Immature natural killer cell (primary cell): Measurements from ENCODE around the gene NHLRC2. TPM values are rescaled to one million over a fixed set of nuclear protein-coding genes. Genes with fewer than 3 reads are reported as not detected.
A peak's percentile ranks its signal among the peaks of the same experiment; 100 is the strongest.
"Not testable (repeated sequence)": the region's sequence is repeated elsewhere in the genome, so short reads cannot be mapped to it uniquely, and the experiment has no call there.

ENCODE experiments used
- DNase-seq, 3 donors: peaks; one replicate each; pipeline ENCODE4 v3.0.0; 2022; ENCODE audit warnings: mixed read lengths in 1 of 3
- H3K27ac Mint-ChIP-seq, 6 donors: one replicate each; pipeline ENCODE4 v1.8.0; 2020; ENCODE audit warnings: mixed read lengths in 6 of 6, mild to moderate bottlenecking in 5 of 6, inconsistent platforms in 4 of 6, moderate library complexity in 3 of 6
- H3K27me3 Mint-ChIP-seq, 3 donors: one replicate each; pipeline ENCODE4 v1.8.0; 2020 to 2021; ENCODE audit warnings: low read depth in 3 of 3, mild to moderate bottlenecking in 3 of 3, mixed read lengths in 3 of 3, moderate library complexity in 3 of 3, inconsistent platforms in 1 of 3
- H3K36me3 Mint-ChIP-seq, 3 donors: one replicate each; pipeline ENCODE4 v1.8.0; 2020; ENCODE audit warnings: mixed read lengths in 3 of 3, inconsistent platforms in 2 of 3, mild to moderate bottlenecking in 2 of 3
- H3K4me1 Mint-ChIP-seq, 2 donors: one replicate each; pipeline ENCODE4 v1.8.0; 2020; ENCODE audit warnings: inconsistent platforms in 2 of 2, mild to moderate bottlenecking in 2 of 2, mixed read lengths in 2 of 2, moderate library complexity in 1 of 2
- H3K4me3 Mint-ChIP-seq, 5 donors: one replicate each; pipeline ENCODE4 v1.8.0; 2020; ENCODE audit warnings: mild to moderate bottlenecking in 5 of 5, mixed read lengths in 5 of 5, inconsistent platforms in 3 of 5, moderate library complexity in 3 of 5
- H3K9me3 Mint-ChIP-seq, 6 donors: one replicate each; pipeline ENCODE4 v1.8.0; 2020; ENCODE audit warnings: mild to moderate bottlenecking in 6 of 6, mixed read lengths in 6 of 6, inconsistent platforms in 4 of 6, moderate library complexity in 3 of 6
- polyA plus RNA-seq, 3 donors: library from polyadenylated mRNA; unstranded; fragments of 300-500 nt; fragmentation: Illumina TruSeq; gene quantifications; one replicate each; pipeline ENCODE4 v1.2.3, GENCODE V29; 2021

NHLRC2 gene
- polyA plus RNA-seq, 3 donors from 2014 or later = 8.9 to 11.3 (median 10.2) TPM

DNA sequence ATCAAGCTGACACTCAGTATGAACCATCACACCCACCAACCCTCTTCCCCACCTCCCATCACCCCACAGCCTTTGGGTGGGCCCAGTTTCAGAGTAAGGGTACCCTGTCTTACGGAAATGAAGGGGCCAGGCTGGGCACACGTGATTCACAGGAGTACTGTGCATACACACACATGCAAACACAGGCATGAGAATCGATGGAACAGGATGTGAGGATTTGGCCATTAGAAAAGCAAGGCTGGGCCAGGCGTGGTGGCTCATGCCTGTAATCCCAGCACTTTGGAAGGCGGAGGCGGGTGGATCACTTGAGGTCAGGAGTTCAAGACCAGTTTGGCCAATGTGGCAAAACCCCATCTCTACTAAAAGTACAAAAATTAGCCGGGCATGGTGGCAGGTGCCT, 88.7 kb downstream of the NHLRC2 start:
- DNase-seq, H3K36me3 Mint-ChIP-seq, H3K27ac Mint-ChIP-seq, H3K4me3 Mint-ChIP-seq, H3K4me1 Mint-ChIP-seq, H3K9me3 Mint-ChIP-seq: not testable (repeated sequence)
- H3K27me3 Mint-ChIP-seq = peaks cover 3 to 13% (median 3%) of the 10 kb centered on the region in 3 donors

DNA sequence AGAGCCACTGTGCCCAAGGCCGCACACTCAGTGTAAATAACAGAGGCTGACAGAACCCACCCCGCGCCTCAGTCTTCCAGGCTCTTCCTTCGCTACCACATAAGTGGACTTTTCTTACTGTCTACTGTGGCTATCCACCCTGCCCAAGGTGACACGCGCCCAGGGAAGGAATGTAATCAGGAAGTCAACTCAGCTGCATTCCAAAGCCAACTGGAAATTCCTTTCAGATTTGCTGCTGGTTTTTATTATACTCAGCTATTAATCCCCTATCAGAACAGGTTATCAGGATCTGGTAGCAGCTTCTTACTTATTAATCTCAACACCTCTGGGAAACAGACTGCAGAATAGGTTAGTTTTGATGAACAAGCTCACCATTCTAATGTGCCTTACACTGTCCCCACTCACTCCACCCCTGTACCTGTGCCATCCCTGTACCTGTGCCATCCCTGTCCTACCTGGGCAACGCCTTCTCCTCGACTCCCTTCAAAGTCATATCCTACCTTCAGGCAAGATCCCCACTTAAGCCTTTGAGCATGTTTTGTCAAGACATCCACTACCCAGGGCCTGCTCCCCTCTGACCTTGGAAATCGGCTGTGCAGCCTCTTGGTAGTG, 90.7 kb downstream of the NHLRC2 start:
- Mint-ChIP-seq H3K4me1 (peaks cover 4 to 5% of the 10 kb centered on the region in 2 donors), H3K4me3 (no peak overlapping the region), H3K27me3 (peaks cover 3 to 6% (median 3%) of the 10 kb centered on the region in 3 donors), H3K9me3 (no peaks in the 10 kb centered on the region), H3K36me3 (no peaks in the 10 kb centered on the region), H3K27ac (no peak overlapping the region)
- DNase-seq = no peak

DNA sequence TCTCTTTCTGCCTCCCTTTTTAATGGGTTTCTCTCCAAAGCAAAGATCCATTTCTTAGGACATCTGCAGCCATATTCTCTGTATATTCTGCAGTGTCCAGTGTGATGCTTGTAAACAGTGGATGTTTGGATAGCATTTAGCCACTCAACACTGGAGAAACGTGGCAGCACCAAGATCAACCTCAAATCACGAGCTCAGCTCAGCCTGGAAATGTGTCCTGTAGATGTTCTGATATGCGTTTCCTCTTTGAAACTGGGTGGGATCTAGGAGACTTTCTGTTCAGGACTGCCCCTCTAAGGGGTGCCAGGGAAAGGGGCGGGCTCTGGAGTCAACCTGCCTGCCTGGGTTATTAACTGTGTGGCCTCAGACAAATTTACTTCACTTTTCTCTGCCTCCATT, 91.2 kb downstream of the NHLRC2 start:
- H3K27ac Mint-ChIP-seq = no peak overlapping the region
- no peak for DNase-seq
- peaks cover 4 to 5% of the 10 kb centered on the region in 2 donors for H3K4me1 Mint-ChIP-seq
- H3K4me3 Mint-ChIP-seq = no peak overlapping the region
- H3K36me3 Mint-ChIP-seq = peaks cover 0 to 4% (median 0%) of the 10 kb centered on the region in 3 donors
- H3K27me3 Mint-ChIP-seq = peaks cover 0 to 6% (median 3%) of the 10 kb centered on the region in 3 donors
- H3K9me3 Mint-ChIP-seq = no peaks in the 10 kb centered on the region

DNA sequence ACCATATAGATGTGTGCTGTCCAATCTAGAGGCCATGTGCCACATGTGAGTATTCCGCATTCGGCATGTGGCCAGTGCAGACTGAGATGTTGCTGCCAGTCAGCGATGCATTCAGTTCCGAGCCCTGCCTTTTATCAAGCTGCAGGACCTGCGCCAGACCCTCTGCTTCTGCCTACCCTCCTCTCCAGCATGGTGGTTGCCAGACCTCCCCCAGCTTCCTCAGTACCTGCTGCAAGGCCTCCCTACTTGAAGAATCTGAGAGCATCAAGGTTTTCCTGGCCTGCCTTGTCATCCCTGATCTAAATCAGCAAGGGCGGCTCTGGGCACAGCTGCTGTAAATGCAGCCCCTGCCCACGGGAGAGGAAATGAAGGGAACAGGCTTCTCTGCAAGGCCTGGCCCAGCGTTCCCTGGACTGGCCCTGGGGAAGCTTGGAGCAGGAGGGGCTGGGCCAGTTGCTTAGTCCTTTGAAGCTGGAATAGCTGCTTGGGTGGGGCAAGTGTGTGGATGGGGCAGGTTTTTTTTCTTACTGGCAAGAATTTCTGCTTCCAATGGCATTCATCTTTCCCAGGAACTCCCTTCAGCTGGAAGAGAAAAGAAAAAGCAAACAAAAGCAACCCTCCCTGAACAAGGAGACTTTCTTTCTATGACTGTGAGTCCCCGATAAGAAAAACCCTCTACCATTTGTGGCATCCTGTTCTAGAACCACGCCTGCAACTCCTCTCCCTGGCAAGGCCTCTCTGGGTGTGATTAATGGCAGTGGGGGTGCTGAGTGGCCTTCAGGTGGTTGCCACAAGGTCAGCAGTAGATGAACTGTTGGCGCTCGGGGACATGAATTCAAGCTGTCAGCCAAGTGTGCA, 93.0 kb downstream of the NHLRC2 start:
- Mint-ChIP-seq H3K9me3 (no peaks in the 10 kb centered on the region), H3K36me3 (peaks cover 0 to 4% (median 0%) of the 10 kb centered on the region in 3 donors), H3K27ac (no peak overlapping the region), H3K27me3 (peaks cover 0 to 3% (median 0%) of the 10 kb centered on the region in 3 donors), H3K4me1 (peaks cover 4 to 5% of the 10 kb centered on the region in 2 donors), H3K4me3 (no peak overlapping the region)
- no peak for DNase-seq

DNA sequence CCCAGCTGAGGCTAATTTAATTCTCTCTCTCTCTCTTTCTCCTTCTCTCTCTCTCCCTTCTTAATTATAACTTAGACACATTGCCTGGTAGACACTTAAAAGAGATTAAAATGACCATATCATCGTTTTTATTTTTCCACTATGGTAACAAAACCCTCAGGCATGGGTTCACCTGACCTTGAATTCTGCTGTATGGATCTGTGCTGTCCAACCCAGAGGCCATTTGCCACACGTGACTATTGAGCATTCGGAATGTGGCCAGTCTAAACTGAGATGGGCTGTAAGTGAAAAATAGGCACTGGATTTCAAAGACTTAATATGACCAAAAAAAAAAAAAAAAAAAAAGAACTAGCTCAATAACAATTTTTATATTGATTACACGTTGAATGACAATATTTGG, 93.6 kb downstream of the NHLRC2 start:
- DNase-seq = no peak
- Mint-ChIP-seq H3K4me3 (no peak overlapping the region), H3K36me3 (peaks cover 0 to 4% (median 0%) of the 10 kb centered on the region in 3 donors), H3K27me3 (peaks cover 0 to 3% (median 0%) of the 10 kb centered on the region in 3 donors), H3K4me1 (peaks cover 4 to 5% of the 10 kb centered on the region in 2 donors), H3K9me3 (no peaks in the 10 kb centered on the region), H3K27ac (no peak overlapping the region)

DNA sequence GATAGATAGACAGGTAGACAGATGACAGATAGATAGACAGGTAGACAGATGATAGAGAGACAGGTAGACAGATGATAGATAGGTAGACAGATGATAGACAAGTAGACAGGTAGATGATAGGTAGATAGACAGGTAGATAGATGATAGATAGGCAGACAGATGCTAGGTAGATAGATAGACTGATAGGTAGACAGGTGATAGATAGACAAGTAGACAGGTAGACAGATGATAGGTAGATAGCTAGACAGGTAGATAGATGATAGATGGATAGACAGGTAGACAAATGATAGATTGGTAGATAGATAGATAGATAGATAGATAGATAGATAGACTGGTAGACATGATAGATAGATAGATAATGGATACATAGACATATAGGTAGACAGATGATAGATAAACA, 95.8 kb downstream of the NHLRC2 start:
- H3K9me3 Mint-ChIP-seq = no peaks in the 10 kb centered on the region
- DNase-seq = no peak
- H3K27me3 Mint-ChIP-seq = peaks cover 0 to 3% (median 2%) of the 10 kb centered on the region in 3 donors
- no peak overlapping the region for H3K4me3 Mint-ChIP-seq
- H3K36me3 Mint-ChIP-seq = peaks cover 0 to 4% (median 0%) of the 10 kb centered on the region in 3 donors
- no peak overlapping the region for H3K27ac Mint-ChIP-seq
- H3K4me1 Mint-ChIP-seq = peaks cover 4 to 5% of the 10 kb centered on the region in 2 donors

DNA sequence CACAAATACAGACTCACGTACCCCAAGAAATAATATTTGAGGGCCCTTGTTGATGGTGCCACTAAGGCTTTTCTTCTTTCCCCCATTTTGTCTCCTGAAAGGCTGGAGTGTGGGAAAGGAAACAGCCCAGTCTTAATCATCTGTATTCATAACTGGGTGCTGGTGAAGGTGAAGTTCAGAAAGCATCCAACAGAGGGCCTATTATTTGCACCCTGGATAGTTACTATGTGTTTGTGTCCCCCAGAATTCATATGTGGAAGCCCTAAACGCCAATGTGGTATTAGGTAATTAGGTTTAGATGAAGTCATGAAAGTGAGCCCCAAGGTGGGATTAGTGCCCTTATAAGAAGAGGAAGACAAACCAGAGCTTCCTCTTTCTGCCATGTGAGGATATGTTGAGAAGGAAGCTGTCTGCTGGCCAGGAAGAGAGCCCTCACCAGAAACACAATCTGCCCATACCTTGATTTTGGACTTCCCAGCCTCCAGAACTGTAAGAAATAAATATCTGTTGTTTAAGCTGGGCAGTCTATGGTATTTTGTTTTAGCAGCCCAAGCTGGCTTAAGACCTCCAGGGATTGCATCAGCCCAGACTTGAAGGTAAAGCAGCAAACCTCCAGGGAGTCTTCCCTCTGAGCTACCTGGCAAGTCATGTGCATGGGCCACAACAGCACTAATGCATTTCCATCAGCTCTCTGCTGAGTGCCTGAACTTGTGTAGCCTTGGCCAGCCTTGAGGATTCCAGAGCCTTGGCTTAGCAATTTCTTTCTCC, 99.2 kb downstream of the NHLRC2 start:
- Mint-ChIP-seq H3K4me1 (no peaks in the 10 kb centered on the region), H3K9me3 (no peaks in the 10 kb centered on the region), H3K36me3 (peaks cover 0 to 4% (median 0%) of the 10 kb centered on the region in 3 donors), H3K27me3 (peaks cover 0 to 6% (median 4%) of the 10 kb centered on the region in 3 donors), H3K27ac (no peak overlapping the region), H3K4me3 (no peak overlapping the region)
- peak; percentile 3 to 16 (median 4) for DNase-seq

DNA sequence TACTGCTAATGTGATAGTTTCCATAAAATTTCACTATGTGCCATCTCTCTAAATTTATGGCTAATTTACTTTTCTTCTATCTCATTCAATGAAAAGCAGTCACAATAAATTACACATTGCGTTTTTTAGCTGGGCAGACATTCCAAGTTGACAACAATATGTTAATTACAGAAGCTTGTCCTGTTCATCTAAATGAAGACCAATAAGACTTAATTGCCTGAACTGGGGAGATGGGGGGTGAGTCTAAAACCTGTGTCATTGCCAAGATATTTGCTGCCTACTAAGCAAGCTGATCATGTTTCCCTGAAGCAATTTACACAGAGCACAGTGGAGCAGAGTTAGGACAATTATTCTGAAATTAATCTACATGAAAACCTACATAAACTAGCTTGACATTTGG, 99.9 kb downstream of the NHLRC2 start:
- Mint-ChIP-seq H3K4me3 (no peak overlapping the region), H3K27ac (no peak overlapping the region), H3K9me3 (no peaks in the 10 kb centered on the region), H3K36me3 (peaks cover 0 to 4% (median 0%) of the 10 kb centered on the region in 3 donors), H3K27me3 (peaks cover 2 to 6% (median 4%) of the 10 kb centered on the region in 3 donors), H3K4me1 (peaks cover 0 to 1% of the 10 kb centered on the region in 2 donors)
- DNase-seq = no peak

DNA sequence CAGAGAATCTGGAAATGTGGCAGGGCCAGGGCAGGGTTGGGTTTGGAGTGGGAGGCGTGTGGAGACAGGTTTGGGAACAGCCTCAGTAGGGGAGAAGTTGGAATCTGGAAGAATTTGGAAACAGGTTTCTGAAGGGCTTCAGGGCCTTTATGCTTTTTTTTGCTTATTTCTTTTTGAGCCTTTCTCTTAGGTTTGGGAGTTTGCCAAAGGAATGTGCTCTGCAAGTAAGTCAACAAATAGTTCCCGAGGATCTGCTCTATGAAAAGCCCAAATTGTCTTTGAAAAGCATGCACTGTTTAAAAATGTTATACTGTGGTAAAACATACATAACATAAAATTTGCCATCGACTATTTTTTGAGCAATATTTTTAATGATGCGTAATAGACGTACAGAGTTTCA, 102.6 kb downstream of the NHLRC2 start:
- Mint-ChIP-seq H3K4me3 (no peak overlapping the region), H3K9me3 (no peaks in the 10 kb centered on the region), H3K4me1 (peaks cover 25% of the 10 kb centered on the region in 2 donors), H3K36me3 (no peaks in the 10 kb centered on the region), H3K27me3 (peaks cover 6 to 11% (median 9%) of the 10 kb centered on the region in 3 donors), H3K27ac (no peak overlapping the region)
- DNase-seq = no peak

DNA sequence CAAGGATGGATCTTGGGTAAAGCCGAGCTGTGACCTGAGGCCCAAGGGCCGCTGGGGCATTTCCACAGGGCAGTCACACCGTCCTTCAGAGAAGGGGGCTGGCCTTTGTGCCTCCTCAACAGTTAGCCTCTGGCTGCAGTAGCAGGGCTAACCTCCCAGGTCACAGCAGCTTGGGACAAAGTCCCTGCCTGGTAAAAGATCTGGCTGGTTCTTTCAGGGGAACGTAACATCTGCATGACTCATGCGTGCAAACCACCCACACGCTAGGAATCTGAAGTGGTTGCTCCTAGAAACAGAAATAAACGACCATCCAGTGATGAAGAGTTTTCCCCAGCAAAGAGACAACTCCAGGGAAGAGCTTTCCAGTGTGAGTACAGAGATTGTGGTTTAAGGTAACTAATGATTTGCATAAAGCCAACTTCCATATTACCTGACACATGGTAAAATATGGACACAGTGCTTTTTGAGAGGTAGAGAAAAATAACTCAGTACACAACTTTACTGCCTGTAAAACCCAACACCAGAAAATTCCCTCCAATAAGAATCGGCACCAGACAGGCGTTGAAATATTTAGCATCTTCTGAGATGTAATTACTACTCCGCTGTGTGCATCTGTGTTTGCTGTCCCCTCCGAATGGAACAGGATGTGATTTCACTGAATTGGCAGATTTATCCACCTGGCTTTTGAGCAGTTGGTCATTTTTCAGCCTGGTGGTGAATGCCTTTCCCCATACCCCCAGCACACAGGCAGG, 104.3 kb downstream of the NHLRC2 start:
- no peak for DNase-seq
- Mint-ChIP-seq H3K4me1 (peaks cover 30 to 31% of the 10 kb centered on the region in 2 donors), H3K27ac (peak overlapping the region in 2 of 6 donors; percentile 23 to 47), H3K27me3 (peaks cover 3 to 11% (median 9%) of the 10 kb centered on the region in 3 donors), H3K4me3 (peak overlapping the region in 1 of 5 donors; percentile 11), H3K9me3 (no peaks in the 10 kb centered on the region), H3K36me3 (no peaks in the 10 kb centered on the region)

DNA sequence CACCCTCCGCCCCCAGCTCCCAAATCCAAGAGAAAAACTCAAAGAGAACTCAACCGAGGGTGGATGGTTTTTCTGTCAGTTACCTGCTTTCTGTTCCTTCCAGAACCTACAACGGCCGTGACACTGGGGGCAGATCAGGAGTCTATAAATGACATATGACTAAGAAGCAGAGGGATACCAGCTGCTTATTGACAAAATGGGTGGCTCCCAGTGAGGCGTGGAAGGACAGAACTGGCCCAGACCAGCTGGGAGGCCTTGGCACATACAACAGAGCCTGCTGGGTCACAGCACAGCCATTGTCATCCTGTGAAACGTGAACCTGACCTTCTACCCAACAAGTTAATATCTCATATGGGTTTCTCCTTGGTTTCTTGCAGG, 104.9 kb downstream of the NHLRC2 start:
- peaks cover 5 to 11% (median 9%) of the 10 kb centered on the region in 3 donors for H3K27me3 Mint-ChIP-seq
- H3K36me3 Mint-ChIP-seq = no peaks in the 10 kb centered on the region
- peaks cover 30 to 31% of the 10 kb centered on the region in 2 donors for H3K4me1 Mint-ChIP-seq
- H3K27ac Mint-ChIP-seq = peak overlapping the region in 1 of 6 donors; percentile 23
- no peaks in the 10 kb centered on the region for H3K9me3 Mint-ChIP-seq
- DNase-seq = no peak
- no peak overlapping the region for H3K4me3 Mint-ChIP-seq

DNA sequence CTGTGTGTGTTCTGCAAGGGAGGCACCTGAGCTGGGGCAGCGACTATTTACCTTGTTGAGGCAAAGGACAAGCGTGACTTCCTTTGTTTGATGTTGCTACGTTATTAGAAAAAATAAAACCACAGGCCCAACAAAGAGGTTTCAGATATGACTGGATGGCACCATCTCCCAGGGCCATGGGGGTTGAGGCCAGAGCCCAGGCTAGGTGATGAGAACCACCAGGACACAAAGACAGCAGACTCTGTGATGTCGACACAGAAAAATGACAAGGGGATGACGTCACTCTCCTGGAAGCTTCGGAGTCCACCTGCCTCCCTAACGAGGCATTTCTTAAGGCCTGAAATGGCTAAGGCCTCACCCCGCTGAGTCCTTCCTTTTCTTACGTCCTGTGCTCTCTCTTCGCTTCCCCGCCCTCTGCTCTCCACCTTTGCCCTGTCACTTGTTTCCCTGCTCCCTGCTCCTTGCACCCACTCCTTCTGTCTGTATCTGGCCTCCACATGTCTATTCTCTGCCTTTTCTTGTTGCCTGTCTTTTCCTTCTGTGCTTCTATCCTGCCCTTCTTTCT, 106.2 kb downstream of the NHLRC2 start:
- peak; percentile 31 to 72 (median 38) for DNase-seq
- Mint-ChIP-seq H3K4me1 (peaks cover 30 to 31% of the 10 kb centered on the region in 2 donors), H3K9me3 (no peaks in the 10 kb centered on the region), H3K27me3 (peaks cover 5 to 11% (median 9%) of the 10 kb centered on the region in 3 donors), H3K36me3 (no peaks in the 10 kb centered on the region), H3K4me3 (peak overlapping the region; percentile 27 to 74 (median 55)), H3K27ac (peak overlapping the region; percentile 46 to 94 (median 84))
